ENCODE data around the gene AGR2. TPM values are rescaled to one million over a fixed set of nuclear protein-coding genes. Genes with fewer than 3 reads are reported as not detected.

The AGR2 gene
- total RNA-seq, 1 donor from 2014 or later, result not detected

DNA sequence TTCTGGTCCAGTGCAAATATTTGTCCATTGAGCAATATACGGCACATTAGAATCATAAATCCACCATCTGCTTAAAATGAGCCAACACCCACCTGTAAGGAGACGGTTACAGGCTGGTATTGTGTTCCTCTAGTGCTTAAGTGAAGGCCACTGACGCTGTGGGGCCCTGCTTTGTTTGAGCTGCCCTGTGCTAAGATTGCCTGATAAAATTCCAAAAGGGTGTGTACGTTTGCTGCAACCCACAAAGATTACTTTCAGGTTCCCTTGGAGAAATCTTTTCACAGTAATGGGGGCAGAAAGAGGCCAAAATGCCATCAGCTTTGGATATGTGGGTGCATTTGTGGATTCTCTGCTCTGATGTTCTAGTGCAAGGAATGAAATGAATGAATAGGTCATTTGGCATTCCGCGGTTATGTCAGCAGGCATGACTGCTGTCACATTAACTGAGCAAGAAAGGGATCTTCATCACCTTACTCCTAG is 42.6 kb upstream of the AGR2 start:
- TF ChIP-seq, protein P1, sequence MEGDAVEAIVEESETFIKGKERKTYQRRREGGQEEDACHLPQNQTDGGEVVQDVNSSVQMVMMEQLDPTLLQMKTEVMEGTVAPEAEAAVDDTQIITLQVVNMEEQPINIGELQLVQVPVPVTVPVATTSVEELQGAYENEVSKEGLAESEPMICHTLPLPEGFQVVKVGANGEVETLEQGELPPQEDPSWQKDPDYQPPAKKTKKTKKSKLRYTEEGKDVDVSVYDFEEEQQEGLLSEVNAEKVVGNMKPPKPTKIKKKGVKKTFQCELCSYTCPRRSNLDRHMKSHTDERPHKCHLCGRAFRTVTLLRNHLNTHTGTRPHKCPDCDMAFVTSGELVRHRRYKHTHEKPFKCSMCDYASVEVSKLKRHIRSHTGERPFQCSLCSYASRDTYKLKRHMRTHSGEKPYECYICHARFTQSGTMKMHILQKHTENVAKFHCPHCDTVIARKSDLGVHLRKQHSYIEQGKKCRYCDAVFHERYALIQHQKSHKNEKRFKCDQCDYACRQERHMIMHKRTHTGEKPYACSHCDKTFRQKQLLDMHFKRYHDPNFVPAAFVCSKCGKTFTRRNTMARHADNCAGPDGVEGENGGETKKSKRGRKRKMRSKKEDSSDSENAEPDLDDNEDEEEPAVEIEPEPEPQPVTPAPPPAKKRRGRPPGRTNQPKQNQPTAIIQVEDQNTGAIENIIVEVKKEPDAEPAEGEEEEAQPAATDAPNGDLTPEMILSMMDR (IDR thresholded peaks at IDR 0.05), result no peak
- no peaks in the 10 kb centered on the region for H3K36me3 ChIP-seq
- no peaks in the 10 kb centered on the region for H3K27me3 ChIP-seq
- intact Hi-C loops (cut with DNase I), result no loop called here
- H3K4me3 ChIP-seq, result no peak overlapping the region
- no peak for DNase-seq (ENCODE audit: low spot score in 2 of 2)
- H3K4me1 ChIP-seq, result no peaks in the 10 kb centered on the region
- no peaks in the 10 kb centered on the region for H3K9me3 ChIP-seq
- H3K27ac ChIP-seq, result no peak overlapping the region

DNA sequence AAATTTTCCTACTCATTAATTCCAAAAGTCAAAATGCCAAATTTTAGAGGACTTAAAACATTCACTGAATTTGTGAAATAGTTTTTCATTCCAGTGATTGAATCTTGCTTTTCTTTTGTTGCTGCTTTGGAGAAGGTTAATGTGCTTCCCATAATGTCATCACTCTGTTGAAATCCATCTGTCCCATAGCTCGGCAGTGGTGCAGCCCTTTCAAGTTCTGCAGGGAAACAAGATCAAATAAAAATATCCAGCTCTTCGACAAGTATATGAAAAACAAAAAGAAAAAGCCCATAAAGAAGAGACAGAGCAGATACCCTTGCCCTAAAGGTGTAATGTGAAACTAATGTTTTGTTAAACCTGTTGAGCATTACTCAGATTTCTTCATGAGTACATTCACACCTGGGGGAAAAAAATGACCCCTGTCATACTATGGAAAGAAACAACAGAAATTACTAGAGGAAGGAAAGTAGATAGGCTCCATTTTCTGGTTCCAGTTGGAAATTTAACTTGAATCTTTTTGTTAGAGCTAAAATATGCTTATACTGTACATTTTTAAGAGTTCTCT is 41.9 kb upstream of the AGR2 start:
- intact Hi-C loops (cut with DNase I), result no loop called here
- no peaks in the 10 kb centered on the region for H3K36me3 ChIP-seq
- H3K27me3 ChIP-seq, result no peaks in the 10 kb centered on the region
- TF ChIP-seq, protein P1 (IDR thresholded peaks at IDR 0.05), result no peak
- H3K9me3 ChIP-seq, result no peaks in the 10 kb centered on the region
- H3K4me1 ChIP-seq, result no peaks in the 10 kb centered on the region
- no peak for DNase-seq (ENCODE audit: low spot score in 2 of 2)
- no peak overlapping the region for H3K4me3 ChIP-seq
- no peak overlapping the region for H3K27ac ChIP-seq

- Histone ChIP-seq H3K4me3 (no peak overlapping the region), H3K9me3 (no peaks in the 10 kb centered on the region), H3K27ac (no peak overlapping the region), H3K4me1 (no peaks in the 10 kb centered on the region), H3K36me3 (no peaks in the 10 kb centered on the region), H3K27me3 (no peaks in the 10 kb centered on the region)
- no peak for DNase-seq (ENCODE audit: low spot score in 2 of 2)
- TF ChIP-seq, protein P1 (IDR thresholded peaks at IDR 0.05), result no peak
- intact Hi-C loops (cut with DNase I), result no loop called here
Observed at GRCh38 chr7:16845746-16846145, 40.9 kb upstream of the AGR2 start.

DNA sequence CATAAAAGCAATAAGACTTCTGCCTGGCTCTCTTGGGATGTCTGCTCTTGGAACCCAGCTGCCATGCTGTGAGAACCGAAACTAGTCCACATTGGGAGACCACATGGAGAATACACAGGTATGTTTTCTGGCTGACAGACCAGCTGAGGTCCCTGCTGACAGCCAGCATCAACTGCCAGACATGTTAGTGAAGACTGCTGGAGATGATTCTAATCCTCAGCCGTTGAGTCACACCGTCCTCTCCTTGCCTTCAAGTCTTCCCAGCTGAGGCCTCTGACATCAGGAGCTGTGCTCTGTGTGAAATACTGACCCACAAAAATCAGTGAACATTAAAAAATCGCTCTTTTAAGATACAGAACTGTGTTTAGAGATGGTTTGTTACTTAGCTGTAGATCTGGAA is 36.9 kb upstream of the AGR2 start:
- intact Hi-C loops (cut with DNase I), result no loop called here
- no peak overlapping the region for H3K4me3 ChIP-seq
- no peak overlapping the region for H3K27ac ChIP-seq
- TF ChIP-seq, protein P1 (IDR thresholded peaks at IDR 0.05), result no peak
- no peaks in the 10 kb centered on the region for H3K27me3 ChIP-seq
- H3K4me1 ChIP-seq, result no peaks in the 10 kb centered on the region
- H3K36me3 ChIP-seq, result no peaks in the 10 kb centered on the region
- DNase-seq (ENCODE audit: low spot score in 2 of 2), result no peak
- H3K9me3 ChIP-seq, result no peaks in the 10 kb centered on the region

- Histone ChIP-seq H3K4me1 (no peaks in the 10 kb centered on the region), H3K9me3 (no peaks in the 10 kb centered on the region), H3K27ac (no peak overlapping the region), H3K27me3 (no peaks in the 10 kb centered on the region), H3K36me3 (no peaks in the 10 kb centered on the region), H3K4me3 (no peak overlapping the region)
- intact Hi-C loops (cut with DNase I), result no loop called here
- DNase-seq (ENCODE audit: low spot score in 2 of 2), result no peak
- TF ChIP-seq, protein P1 (IDR thresholded peaks at IDR 0.05), result no peak
Observed at GRCh38 chr7:16840094-16840493, 35.3 kb upstream of the AGR2 start.

- Histone ChIP-seq H3K4me3 (no peak overlapping the region), H3K9me3 (no peaks in the 10 kb centered on the region), H3K27ac (no peak overlapping the region), H3K36me3 (no peaks in the 10 kb centered on the region), H3K27me3 (no peaks in the 10 kb centered on the region), H3K4me1 (no peaks in the 10 kb centered on the region)
- DNase-seq (ENCODE audit: low spot score in 2 of 2), result no peak
- TF ChIP-seq, protein P1 (IDR thresholded peaks at IDR 0.05), result no peak
- intact Hi-C loops (cut with DNase I), result no loop called here
Observed at GRCh38 chr7:16839646-16840045, 34.8 kb upstream of the AGR2 start.

Measured in ascending aorta (tissue), 2 donors.